Fibroblast of lung (primary cell): Measurements from ENCODE around the gene PTPN14. TPM values are rescaled to one million over a fixed set of nuclear protein-coding genes. Genes with fewer than 3 reads are reported as not detected.
A peak's percentile ranks its signal among the peaks of the same experiment; 100 is the strongest.

Source experiments
- DNase-seq, 2 donors: peaks; one replicate each; pipeline versions ENCODE4 v3.0.0 to v3.0.0-alpha.2; 2010; ENCODE audit warnings: low read depth in 2 of 2
- H2AFZ ChIP-seq: 2 replicates; pipeline ENCODE4 v1.5.1; 2012; ENCODE audit warnings: low read length, control low read depth, inconsistent platforms
- H3K27ac ChIP-seq: 2 replicates; pipeline ENCODE4 v1.5.1; 2011; ENCODE audit warnings: low read length, control low read depth; ENCODE audit not compliant: insufficient read depth
- H3K27me3 ChIP-seq: 2 replicates; pipeline ENCODE4 v1.5.1; 2011; ENCODE audit warnings: mild to moderate bottlenecking, low read length; ENCODE audit not compliant: control insufficient read depth, insufficient read depth
- H3K36me3 ChIP-seq: 2 replicates; pipeline ENCODE4 v1.5.1; 2011; ENCODE audit warnings: low read length; ENCODE audit not compliant: control insufficient read depth, insufficient read depth
- H3K4me1 ChIP-seq: 2 replicates; pipeline ENCODE4 v1.5.1; 2011; ENCODE audit warnings: low read length; ENCODE audit not compliant: control insufficient read depth, insufficient read depth; ENCODE audit errors: extremely low read depth
- H3K4me2 ChIP-seq: 2 replicates; pipeline ENCODE4 v1.5.1; 2011; ENCODE audit warnings: low read length, control low read depth; ENCODE audit not compliant: insufficient read depth; ENCODE audit errors: extremely low read depth
- H3K4me3 ChIP-seq, 4 experiments: fragments of 200-600 bp in 1 of 4; sonication (generic) in 1 of 4; replicated peaks in 1 of 4; 2 replicates each; pipeline ENCODE4 v1.5.1; 2011 to 2016; ENCODE audit warnings: low read length in 4 of 4, low read depth in 3 of 4, mild to moderate bottlenecking in 3 of 4, control low read depth in 2 of 4, inconsistent platforms in 1 of 4, mixed read lengths in 1 of 4; ENCODE audit not compliant: insufficient read depth in 1 of 4; ENCODE audit errors: control extremely low read depth in 1 of 4
- H3K79me2 ChIP-seq: 2 replicates; pipeline ENCODE4 v1.5.1; 2012; ENCODE audit warnings: mild to moderate bottlenecking, low read length, inconsistent platforms; ENCODE audit not compliant: control insufficient read depth, insufficient read depth
- H3K9ac ChIP-seq: 2 replicates; pipeline ENCODE4 v1.5.1; 2011; ENCODE audit warnings: mild to moderate bottlenecking, low read length, control low read depth; ENCODE audit not compliant: insufficient read depth
- H3K9me3 ChIP-seq: 2 replicates; pipeline ENCODE4 v1.5.1; 2012; ENCODE audit warnings: low read depth, low read length; ENCODE audit not compliant: control insufficient read depth, insufficient read depth
- H4K20me1 ChIP-seq: 2 replicates; pipeline ENCODE4 v1.5.1; 2011; ENCODE audit warnings: low read length; ENCODE audit not compliant: control insufficient read depth, insufficient read depth; ENCODE audit errors: extremely low read depth
- CTCF ChIP-seq, 2 donors: IDR thresholded peaks in 1 of 2; conservative IDR thresholded peaks in 1 of 2; 1 replicate in 1 of 2; 2 replicates in 1 of 2; pipeline ENCODE4 v1.5.1; 2011 to 2012; ENCODE audit warnings: low read length in 2 of 2, control low read depth in 1 of 2, inconsistent platforms in 1 of 2, low read depth in 1 of 2, mild to moderate bottlenecking in 1 of 2
- EZH2 ChIP-seq: IDR thresholded peaks from 2 replicates; pipeline ENCODE4 v1.5.1; 2012; ENCODE audit warnings: low read length, control low read depth, mild to moderate bottlenecking; ENCODE audit errors: missing control alignments
- polyA plus RNA-seq, 2 donors: library from polyadenylated mRNA; depleted of rRNA in 1 of 2; stranded (reverse) in 1 of 2; unstranded in 1 of 2; fragments of >200 nt; gene quantifications; 2 replicates each; pipeline ENCODE4 v1.2.1, GENCODE V29; 2011 to 2012; ENCODE audit warnings: missing spikeins in 1 of 2
- total RNA-seq: library from RNA; depleted of rRNA; stranded (reverse); fragments of >200 nt; gene quantifications from 2 replicates; pipeline ENCODE4 v1.2.1, GENCODE V29; 2014

Gene PTPN14
- total and polyA plus RNA-seq, 2 donors (not counting 1 experiment from before 2014, with no cell fraction given): 38.7 to 56.1 TPM

GRCh38 chr1:214329470-214330220, 221.8 kb downstream of the PTPN14 start:
- Histone ChIP-seq H3K27ac (no peak overlapping the region), H3K4me1 (peaks cover 4% of the 10 kb centered on the region), H2AFZ (no peak overlapping the region), H3K9ac (no peak overlapping the region), H3K4me3 (no peak overlapping the region), H4K20me1 (no peaks in the 10 kb centered on the region), H3K4me2 (no peak overlapping the region), H3K27me3 (no peaks in the 10 kb centered on the region), H3K79me2 (no peaks in the 10 kb centered on the region), H3K36me3 (peaks cover 7% of the 10 kb centered on the region), H3K9me3 (no peaks in the 10 kb centered on the region)
- TF ChIP-seq CTCF (conservative IDR thresholded peaks at IDR 0.05 in 1 of 2, IDR thresholded peaks at IDR 0.05 in 1 of 2; ENCODE audit: low read depth in 1 of 2, low read length in 2 of 2): no peak
- TF ChIP-seq EZH2: no peak
- DNase-seq: no peak

- Histone ChIP-seq H3K4me2 (no peak overlapping the region), H3K4me3 (no peak overlapping the region), H3K79me2 (no peaks in the 10 kb centered on the region), H3K27ac (no peak overlapping the region), H3K36me3 (peaks cover 5% of the 10 kb centered on the region), H3K9me3 (no peaks in the 10 kb centered on the region), H3K9ac (no peak overlapping the region), H3K27me3 (no peaks in the 10 kb centered on the region), H4K20me1 (no peaks in the 10 kb centered on the region), H2AFZ (no peak overlapping the region), H3K4me1 (peaks cover 4% of the 10 kb centered on the region)
- TF ChIP-seq CTCF (conservative IDR thresholded peaks at IDR 0.05 in 1 of 2, IDR thresholded peaks at IDR 0.05 in 1 of 2; ENCODE audit: low read depth in 1 of 2, low read length in 2 of 2) (peak; percentile 91 to 96), EZH2 (no peak)
- peak; percentile 63 to 78 for DNase-seq
Measured at GRCh38 chr1:214328770-214329469, 222.5 kb downstream of the PTPN14 start.

- Histone ChIP-seq H3K9ac (no peak overlapping the region), H3K4me3 (no peak overlapping the region), H4K20me1 (no peaks in the 10 kb centered on the region), H3K36me3 (peaks cover 5% of the 10 kb centered on the region), H3K79me2 (no peaks in the 10 kb centered on the region), H3K4me2 (no peak overlapping the region), H3K9me3 (no peaks in the 10 kb centered on the region), H2AFZ (no peak overlapping the region), H3K4me1 (no peaks in the 10 kb centered on the region), H3K27ac (no peak overlapping the region), H3K27me3 (no peaks in the 10 kb centered on the region)
- TF ChIP-seq EZH2: no peak
- TF ChIP-seq CTCF (conservative IDR thresholded peaks at IDR 0.05 in 1 of 2, IDR thresholded peaks at IDR 0.05 in 1 of 2; ENCODE audit: low read depth in 1 of 2, low read length in 2 of 2): no peak
- no peak for DNase-seq
Measured at GRCh38 chr1:214327514-214327913, 223.9 kb downstream of the PTPN14 start.
